ENCODE data around the gene DNER.

DNA sequence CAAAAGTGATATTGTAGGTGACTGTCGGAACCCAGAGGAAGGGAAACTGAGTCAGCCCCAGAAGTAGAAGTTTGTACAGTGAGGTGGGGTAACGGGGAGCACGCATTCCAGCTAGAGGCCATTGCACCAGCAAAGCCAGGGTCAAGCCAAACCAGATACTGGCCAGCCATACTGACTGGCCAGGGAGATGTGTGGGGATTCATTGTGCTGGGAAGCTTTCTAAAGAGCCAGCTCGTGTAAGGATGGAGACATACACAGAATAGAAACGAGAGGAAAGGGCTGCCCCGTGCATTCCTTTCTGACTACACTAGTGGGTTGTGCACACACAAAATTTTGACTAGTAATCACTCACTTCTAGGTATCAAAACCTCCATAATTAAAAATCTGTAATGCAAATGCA lies 268.0 kb downstream of the DNER start:
- no peak for TF ChIP-seq EZH2 (IDR thresholded peaks at IDR 0.05; ENCODE audit: insufficient read depth, poor library complexity, severe bottlenecking)
- TF ChIP-seq EZH2phosphoT487 (IDR thresholded peaks at IDR 0.05; ENCODE audit: insufficient read depth, low read depth): no peak

Measured in GM23248 (cell line).